Measurements from ENCODE around the gene CCDC88A.
A peak's percentile ranks its signal among the peaks of the same experiment; 100 is the strongest.

Gene CCDC88A

GRCh38 chr2:55327470-55328230, 92.0 kb downstream of the CCDC88A start:
- no peak for DNase-seq (ENCODE audit: low read depth)
- no peak overlapping the region for H3K4me3 ChIP-seq (ENCODE audit: control insufficient read depth, low read depth, low read length)
- no peak for TF ChIP-seq CTCF (conservative IDR thresholded peaks at IDR 0.05; ENCODE audit: control insufficient read depth, insufficient read depth, low read depth, low read length)

- H3K4me3 ChIP-seq (ENCODE audit: control insufficient read depth, low read depth, low read length), result no peak overlapping the region
- TF ChIP-seq CTCF (conservative IDR thresholded peaks at IDR 0.05; ENCODE audit: control insufficient read depth, insufficient read depth, low read depth, low read length), result no peak
- no peak for DNase-seq (ENCODE audit: low read depth)
Measured at GRCh38 chr2:55314985-55315384, 104.7 kb downstream of the CCDC88A start.

DNA sequence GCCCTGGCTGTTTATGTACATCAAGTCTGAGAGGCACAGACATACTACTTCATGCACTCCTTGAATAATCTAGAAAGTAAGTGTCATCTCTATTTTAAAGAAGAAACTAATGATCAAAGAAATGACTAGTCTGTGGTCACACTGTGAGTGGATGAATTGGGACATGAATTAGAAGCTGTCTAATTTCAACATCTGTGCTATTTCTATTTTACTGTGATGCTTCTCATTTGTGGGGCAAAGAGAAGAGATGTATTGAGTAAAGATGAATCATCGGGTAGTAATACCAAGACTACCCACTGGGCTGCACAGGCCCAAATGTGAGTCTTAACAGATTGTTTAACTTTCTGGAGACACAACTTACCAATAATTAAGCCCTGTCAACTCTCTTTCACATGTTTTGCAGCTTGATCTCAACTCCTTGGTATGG, 108.2 kb downstream of the CCDC88A start:
- no peak overlapping the region for H3K4me3 ChIP-seq (ENCODE audit: control insufficient read depth, low read depth, low read length)
- peak; percentile 55 for TF ChIP-seq CTCF (conservative IDR thresholded peaks at IDR 0.05; ENCODE audit: control insufficient read depth, insufficient read depth, low read depth, low read length)
- peak; percentile 86 for DNase-seq (ENCODE audit: low read depth)

- peak; percentile 76 for DNase-seq (ENCODE audit: low read depth)
- no peak for TF ChIP-seq CTCF (conservative IDR thresholded peaks at IDR 0.05; ENCODE audit: control insufficient read depth, insufficient read depth, low read depth, low read length)
- H3K4me3 ChIP-seq (ENCODE audit: control insufficient read depth, low read depth, low read length), result no peak overlapping the region
Measured at GRCh38 chr2:55309446-55309845, 110.2 kb downstream of the CCDC88A start.

DNA sequence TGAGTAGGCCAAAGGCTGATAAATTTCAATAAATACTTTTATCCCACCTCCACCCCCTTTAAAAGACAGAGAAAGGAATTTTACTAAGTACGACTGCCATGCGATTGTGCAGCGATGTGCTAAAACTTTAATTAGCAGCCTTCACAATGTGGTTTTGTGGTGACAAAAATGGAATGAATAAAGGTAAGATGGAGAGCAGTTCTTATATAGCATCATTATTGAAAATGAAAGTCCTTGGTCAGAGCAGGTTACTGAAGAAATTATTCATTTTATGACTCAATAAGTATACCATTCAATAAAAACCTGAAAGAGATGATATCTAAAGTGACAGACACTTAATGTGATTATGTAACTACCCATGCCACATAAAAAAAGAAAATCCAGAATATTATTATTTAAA, 117.4 kb downstream of the CCDC88A start:
- H3K4me3 ChIP-seq (ENCODE audit: control insufficient read depth, low read depth, low read length), result no peak overlapping the region
- TF ChIP-seq CTCF (conservative IDR thresholded peaks at IDR 0.05; ENCODE audit: control insufficient read depth, insufficient read depth, low read depth, low read length), result no peak
- no peak for DNase-seq (ENCODE audit: low read depth)

DNA sequence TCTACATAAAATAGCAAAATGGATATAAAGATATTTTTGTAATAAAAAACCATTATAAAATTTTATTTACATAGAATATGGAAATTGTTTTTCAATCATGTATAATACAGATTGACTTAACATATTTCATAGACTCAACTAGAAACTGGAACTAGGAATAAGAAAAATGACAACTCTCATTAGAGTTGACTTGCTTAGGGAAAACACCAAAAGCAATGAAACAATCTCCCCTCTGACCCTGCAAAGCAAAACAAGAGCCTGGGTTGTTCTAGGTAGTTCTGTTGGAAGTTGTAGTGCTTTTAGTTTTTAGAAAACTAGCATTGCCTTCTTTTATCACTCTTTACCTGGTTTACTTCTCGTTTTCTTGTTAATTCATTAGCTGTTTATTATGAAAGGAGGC, 118.4 kb downstream of the CCDC88A start:
- H3K4me3 ChIP-seq (ENCODE audit: control insufficient read depth, low read depth, low read length), result no peak overlapping the region
- TF ChIP-seq CTCF (conservative IDR thresholded peaks at IDR 0.05; ENCODE audit: control insufficient read depth, insufficient read depth, low read depth, low read length), result no peak
- no peak for DNase-seq (ENCODE audit: low read depth)
